ENCODE data around the gene ZACN.
"Not testable (repeated sequence)": the region's sequence is repeated elsewhere in the genome, so short reads cannot be mapped to it uniquely, and the experiment has no call there.

Gene ZACN

DNA sequence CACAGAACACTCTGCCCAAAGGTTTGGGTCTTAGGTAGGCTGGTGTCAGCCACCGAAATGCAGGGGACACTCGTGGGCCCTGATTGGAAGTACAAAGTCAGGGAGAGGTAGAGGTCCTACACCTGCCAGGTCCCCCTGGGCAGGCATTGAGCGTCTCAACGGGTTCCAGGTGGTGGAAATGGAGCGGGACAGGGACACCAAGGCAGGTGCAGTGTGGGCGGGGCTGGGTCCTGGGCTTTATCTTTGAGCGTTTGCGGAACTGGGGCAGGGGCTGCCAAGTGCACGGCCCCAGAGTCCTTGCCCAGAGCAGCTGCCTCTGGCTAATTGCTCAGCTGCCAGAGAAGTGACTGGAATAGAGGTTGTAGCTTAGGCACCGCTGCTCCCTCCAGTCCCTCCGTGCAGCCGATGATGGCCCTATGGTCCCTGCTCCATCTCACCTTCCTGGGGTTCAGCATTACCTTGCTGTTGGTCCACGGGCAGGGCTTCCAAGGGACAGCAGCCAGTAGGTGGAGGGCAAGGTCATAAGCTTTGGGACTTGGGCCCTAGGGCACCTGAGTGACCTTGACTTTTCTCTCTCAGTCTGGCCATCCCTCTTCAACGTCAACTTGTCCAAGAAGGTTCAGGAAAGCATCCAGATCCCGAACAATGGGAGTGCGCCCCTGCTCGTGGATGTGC is at the start of gene ZACN:
Gene ZACN, plus strand, starts transcription at position 323 of the 675 bp plus-strand sequence. Its CDS starts 83 bp downstream, at position 406.
- DNase-seq (ENCODE audit: low spot score), result no peak

DNA sequence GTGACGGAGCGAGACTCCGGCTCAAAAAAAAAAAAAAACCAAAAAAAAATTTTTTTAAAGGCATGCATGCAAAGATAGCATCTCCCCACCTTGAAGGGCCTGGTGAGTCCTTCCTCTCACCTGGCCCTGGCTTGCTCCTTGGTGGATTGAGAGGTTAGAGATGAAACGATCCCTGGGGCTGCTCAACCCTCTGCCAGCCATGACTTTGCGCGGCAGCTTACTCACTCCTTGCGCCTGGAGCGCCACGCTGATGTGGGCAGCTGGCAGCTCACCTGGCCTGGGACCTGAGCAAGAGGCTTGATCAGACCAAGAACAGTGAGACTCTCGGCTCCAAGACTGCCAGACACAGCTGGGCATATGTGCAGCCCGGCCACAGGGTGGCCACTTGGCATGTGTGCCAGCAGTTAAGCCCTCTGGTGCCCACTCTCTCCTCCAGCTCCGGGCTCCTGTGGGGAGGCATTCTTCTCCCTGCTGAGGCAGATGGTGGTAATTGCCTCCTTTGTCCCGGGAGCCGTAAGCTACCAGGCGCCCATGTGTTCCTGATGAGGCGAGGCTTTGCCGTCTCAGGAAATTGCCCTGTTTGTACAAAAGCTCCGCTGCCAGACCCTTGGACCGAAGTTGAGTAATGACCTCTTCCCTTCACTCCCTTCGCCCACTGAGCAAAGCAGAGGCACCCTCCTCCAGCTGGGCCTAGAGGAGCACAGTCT is 46.8 kb upstream of the ZACN start:
- no peak for DNase-seq (ENCODE audit: low spot score)

DNA sequence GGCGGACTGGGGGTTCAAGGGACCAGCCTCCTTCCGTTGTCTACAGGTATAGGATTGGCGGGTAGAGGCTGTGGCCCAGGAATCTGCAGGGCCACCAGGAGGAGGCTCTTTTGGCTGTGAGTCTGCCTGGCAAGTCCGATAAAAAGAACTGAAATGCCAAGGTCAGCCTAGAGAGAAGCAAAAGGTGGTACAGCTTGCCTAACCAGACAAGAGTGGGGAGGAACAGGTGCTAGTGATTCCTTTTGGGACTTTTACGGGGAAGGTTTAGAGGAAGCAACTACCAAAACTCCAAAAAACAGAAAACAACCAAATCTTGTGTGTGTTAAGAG is 46.2 kb upstream of the ZACN start:
- no peak for DNase-seq (ENCODE audit: low spot score)

DNA sequence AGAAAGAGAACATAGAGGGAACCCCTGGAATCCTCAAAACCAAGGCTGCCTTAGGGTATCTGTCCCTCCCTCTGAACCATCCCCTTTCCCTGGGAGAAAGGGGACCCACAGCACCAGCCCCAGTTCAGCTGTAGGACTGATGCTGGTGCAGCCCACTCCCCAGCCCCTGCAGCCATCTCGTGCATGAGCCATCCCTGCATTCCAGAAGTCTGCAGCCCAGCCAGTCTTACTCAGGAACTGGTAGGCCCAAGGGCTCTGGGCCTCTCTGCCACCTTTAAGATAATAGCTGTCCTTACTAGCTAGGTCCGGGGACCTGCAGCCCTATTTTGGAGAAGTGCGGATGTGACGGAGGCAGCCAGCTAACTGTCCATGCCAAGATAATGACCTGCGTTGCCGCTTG is 45.8 kb upstream of the ZACN start:
- DNase-seq (ENCODE audit: low spot score), result no peak

DNA sequence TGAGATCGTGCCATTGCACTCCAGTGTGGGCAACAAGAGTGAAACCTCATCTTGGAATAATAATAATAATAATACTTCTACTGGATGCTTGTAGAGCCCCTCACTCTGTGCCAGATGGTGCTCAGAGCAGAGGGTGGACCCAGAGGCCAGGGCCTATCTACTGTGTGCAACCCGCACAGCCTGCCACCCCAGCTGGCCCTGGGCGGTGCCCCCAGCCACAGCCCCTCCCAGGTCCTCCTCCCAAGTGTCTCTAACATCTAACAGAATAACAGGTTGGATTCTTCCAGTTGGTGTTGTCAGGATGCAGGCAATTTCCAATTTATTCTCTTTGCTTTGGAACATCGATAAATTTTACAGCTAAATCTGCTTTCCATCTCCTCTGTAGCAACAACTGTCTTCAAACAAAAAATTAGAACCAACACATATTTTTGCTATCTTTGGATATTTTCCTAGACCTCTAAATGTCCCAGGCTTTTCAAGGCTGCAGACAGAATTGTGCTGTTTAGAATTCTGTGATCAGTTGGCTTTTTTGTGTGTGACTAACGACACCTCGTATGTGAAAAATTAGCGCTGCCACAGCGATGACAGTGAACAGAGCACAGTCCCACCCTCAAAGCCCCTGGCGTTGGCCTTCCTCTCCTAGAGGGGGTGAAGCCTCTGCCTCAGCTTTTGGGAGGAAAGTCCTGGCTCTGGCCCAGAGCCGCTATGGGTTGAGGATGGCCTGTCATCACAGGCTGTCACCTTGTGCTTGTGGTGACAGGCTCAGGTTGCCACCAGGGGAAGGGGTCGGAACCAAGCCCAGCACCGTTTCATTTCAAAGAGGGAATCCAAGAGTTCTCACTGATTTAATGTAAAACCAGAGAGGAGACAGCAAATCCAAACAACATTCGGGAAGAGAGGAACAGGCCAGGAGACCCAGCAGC is 44.3 kb upstream of the ZACN start:
- no peak for DNase-seq (ENCODE audit: low spot score)

DNA sequence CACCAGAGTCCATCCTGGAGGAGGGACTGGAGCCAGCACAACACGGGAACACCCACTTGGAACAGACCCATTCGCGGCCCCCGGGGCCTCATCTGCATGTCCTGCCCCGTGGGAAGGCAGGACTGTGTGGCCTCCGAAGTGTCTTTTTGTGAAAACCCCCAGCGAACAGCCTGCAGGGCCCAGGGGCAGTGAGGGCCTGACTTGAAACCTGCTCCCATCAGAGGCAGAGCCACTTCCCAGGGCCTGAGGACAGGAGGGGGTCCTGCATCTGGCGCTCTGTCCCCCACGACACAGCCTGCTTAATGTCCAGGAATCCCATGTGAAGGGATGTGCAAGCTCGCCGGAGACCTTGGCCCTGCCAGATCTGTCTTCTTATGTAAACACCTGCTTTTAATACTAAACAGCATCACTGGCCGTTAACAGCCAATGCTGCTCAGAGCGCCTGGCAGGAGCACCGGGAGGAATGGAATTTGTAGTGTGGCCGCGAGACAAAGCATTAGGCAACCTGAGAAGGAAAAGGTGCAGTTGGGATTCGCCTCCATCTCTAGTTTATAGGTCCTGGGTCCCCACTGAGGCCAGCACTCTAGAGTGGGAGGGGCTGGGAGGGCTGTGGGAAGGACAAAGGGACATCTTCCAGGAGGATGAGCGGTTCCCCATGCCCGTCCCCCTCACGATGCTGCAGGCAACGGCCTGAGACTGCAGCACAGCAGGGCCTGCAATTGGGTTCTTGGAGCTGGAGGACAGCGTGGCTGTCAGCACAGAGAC is 42.3 kb upstream of the ZACN start:
- DNase-seq (ENCODE audit: low spot score), result no peak

DNA sequence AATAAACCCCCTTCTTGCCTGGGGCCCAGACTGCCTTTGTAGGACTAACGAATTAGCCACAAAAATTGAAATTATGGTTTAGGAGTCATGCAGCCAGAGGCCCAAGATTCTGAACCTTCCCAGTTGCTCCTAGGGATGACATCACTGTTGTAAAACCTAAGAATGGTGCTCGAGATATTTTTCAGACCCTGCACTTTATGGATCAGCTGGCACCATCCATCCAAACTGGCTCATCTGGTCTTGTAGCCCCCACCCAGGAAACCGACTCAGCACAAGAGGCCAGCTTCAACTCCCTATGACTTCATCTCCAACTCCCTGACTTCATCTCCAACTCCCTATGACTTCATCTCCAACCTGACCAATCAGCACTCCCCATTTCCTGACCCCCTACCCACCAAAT is 40.9 kb upstream of the ZACN start:
- DNase-seq (ENCODE audit: low spot score), result no peak

DNA sequence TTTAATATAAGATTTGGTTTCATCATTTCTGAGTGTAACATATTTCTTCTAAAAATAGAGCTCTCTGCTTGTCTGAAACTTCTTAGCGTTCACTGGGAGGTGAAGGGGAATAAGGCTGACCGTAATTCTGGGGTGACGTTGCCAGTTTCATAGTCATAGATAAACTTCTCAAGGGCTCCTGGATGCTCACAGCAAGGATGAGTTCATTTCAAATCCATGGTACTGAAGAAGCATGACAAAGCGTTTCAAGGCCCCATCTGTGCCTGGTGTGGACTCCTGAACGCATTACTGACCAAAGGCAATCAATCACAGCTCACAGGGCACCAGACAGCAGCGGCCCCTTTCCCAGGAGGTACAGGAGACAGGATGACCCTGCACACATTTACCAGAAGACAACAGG is 39.9 kb upstream of the ZACN start:
- DNase-seq (ENCODE audit: low spot score), result no peak

DNA sequence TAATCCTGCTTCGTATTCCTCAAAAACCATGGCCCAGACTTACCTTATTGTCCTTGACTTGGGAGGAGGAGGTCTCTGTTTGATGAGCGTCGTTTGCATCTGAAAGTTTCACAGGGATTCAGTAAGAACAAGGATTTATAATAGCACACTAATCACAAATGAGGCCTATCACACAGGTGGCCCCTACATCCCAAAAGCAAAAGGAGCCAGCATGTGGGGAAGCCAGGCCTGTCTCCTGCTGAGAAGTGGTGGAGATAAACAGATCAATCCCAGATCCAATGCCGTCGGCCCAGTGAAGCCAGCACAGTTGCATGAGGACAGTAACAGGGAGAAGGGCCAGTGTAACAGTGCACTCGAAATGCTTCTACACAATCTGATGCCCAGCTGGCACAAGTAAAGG is 38.6 kb upstream of the ZACN start:
- no peak for DNase-seq (ENCODE audit: low spot score)

DNA sequence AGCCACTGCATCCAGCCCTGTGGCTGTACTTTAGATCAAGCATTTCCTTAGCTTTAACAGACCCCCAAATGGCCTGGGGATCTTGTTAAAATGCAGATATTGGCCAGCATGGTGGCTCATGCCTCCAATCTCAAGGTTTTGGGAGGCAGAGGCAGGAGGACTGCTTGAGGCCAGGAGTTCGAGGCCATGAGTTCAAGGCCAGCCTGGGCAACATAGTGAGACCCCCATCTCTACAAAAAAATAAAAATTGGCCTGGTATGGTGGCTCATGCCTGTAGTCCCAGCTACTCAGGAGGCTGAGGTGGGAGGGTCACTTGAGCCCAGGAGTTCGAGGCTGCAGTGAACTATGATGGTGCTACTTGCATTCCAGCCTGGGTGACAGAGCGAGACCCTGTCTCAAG is 36.1 kb upstream of the ZACN start:
- not testable (repeated sequence) for DNase-seq (ENCODE audit: low spot score)

DNA sequence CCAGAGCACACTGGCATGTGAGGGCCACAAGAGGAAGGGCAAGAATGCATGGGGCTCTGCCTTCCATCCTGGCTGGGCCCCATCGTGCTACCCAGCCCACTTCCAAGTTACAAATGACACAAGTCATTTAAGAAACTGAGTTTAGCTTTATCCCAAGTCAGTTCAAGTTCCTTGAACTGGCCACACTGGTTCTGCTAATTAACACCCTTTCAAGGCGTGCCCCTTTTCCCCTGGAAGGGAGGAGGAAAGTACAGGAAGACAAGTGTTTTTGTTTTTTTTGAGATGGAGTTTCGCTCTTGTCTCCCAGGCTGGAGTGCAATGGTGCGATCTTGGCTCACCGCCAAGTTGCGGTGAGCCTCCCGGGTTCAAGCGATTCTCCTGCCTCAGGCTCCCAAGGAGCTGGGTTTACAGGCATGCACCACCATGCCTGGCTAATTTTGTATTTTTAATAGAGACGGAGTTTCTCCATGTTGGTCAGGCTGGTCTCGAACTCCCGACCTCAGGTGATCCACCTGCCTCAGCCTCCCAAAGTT is 34.4 kb upstream of the ZACN start:
- DNase-seq (ENCODE audit: low spot score), result not testable (repeated sequence)

DNA sequence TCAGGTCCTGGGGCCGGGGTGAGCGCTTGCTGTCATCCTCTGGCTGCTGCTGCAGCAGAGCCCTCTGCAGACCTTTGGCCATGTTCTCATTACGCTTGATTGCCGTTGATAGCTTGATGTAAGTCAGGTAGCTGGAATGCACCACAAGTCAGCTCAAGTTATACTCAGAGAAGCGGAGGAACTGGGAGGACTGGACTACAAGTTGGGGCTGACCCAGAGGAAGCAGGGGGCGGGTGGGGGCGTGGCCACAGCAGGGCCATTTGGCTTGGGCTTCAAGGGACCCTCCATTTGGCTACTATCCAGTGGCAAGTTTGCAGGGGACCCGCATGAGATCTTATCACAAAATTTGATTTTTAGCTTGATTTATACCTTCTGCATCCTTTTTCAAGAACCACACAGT is 32.9 kb upstream of the ZACN start:
- DNase-seq (ENCODE audit: low spot score), result no peak

DNA sequence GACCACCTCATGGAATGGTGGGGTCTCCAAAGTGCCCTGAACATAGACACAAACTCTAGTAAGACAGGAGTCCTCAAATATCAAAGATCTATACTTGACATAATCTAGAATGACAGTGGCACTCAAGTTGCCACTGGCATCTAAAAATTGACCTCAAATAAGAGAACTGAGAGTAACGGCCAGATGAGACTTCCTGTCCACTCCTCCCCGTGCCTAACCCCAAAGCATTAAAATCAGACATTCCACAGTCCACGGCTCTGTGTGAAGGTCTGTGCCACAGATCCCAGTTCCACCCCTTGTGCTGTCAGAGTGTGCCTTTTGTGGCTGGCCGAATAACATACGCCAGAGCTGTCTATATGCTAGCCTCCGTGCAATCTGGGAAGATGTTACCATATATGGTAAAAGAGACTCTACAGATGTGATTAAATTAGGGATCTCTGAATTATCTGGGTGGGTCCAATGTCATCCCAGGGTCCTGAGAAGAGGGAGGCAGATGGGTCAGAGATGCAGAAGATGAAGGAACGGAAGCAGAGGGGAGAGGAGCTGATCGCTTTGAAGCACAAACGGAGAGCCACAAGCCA is 30.9 kb upstream of the ZACN start:
- no peak for DNase-seq (ENCODE audit: low spot score)

DNA sequence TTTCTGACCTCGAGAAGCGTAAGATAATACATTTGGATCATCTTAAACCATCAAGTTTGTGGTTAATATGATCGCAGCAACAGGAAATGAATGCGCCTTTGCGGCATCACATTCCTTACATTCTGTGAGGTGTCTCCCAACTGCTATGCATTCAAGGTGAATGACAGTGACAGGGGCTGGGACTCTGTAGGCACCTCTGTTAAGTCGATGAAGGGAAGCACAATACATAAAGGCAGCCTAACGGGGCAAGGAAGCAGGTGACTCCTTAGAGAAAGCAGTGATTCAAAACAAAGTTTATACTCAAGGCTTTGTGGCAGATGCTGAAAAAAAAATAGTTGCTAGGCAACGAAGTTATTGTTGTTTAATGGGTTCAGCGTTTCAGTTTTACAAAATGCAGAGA is 30.3 kb upstream of the ZACN start:
- no peak for DNase-seq (ENCODE audit: low spot score)

DNA sequence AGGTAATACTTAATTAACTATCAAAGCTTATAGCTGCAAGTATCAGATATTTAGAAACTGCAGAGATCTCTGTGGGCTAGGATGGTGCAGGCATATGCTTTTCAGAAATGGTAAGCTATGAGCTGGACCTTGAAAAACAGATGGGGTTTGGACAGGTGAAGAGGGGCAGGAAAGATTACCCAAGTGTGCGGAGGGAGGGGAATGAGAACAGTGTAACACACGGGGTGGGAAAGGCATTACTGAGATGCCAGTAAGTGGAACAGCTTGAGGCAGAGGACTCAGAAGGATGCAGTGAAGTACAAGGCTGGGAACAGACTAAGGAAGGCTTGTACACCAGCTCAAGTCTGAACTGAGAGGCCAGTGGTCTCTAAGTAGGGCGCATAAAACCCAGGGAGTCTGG is 29.7 kb upstream of the ZACN start:
- no peak for DNase-seq (ENCODE audit: low spot score)

DNA sequence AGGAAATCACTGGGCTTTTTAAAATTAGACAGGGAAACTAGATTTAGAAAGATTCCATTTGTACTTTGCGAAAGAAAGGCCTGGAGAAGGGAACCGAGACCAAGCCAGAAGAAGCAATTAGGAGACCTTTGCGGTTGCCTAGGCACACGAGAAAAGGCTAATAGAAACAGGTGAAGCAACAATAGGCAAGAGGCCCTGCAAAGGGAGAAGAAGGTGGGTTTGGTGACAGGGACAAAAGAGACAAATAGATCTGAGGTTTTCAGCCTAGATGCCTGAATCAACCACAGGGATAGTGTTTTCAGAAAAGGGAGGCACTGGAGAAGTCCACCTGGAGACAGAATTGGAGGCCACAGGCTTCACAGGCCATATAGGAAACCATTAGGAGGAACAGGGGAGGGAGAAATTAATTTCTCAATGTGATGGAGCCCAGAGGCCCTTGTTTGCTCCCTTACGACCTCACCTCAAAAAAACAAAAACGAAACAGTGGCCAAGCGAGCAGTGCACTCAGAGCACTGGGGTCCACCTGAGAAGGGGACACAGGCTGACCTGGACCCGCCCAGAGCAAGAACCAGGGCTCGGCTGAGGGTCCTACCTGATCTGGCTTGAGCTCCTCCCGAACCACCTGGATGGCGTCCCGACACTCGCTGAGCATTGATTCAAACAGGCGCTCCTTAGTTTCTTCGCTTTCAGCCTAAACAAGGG is 29.0 kb upstream of the ZACN start:
- no peak for DNase-seq (ENCODE audit: low spot score)

DNA sequence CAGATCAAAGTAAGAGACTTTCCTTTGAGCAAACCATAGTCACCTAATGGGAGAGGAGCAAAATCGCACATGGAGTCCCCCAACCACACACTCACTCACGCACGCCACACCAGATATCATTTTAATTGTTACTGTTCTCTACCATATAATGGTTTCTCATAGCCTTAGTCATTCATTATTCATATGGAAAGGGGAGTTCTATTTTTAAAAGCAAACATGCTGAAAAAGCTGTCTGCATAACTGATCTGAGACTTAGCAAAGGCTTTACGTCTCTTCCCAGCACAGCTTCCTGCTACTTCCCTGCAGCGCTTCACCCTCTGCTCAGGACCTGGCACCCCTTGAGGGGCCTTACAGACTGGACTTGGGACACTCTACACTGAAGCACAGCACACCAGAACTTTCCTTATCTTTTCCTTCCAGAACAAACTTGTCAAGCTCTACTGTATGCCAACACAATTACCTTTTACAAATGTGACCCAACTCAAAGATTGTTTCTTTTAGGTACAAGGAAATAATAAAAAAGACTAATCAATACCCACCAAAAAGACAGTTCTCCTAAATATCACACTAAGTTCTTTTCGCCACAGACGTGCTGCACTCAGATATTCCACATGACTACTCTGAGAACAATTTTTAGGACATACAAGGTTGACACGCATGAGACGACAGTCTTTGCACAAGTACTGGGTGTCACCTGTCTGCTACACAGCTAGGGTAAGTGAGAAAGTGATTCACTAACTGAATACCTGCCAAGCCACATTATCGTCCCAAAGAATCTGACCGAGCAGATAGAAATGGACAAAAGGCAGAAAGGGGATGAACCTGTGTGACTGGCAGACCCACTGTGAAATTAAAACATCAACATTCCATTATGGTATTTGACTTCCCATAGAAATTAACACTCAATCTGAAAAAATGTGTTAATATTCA is 28.2 kb upstream of the ZACN start:
- DNase-seq (ENCODE audit: low spot score), result no peak

DNA sequence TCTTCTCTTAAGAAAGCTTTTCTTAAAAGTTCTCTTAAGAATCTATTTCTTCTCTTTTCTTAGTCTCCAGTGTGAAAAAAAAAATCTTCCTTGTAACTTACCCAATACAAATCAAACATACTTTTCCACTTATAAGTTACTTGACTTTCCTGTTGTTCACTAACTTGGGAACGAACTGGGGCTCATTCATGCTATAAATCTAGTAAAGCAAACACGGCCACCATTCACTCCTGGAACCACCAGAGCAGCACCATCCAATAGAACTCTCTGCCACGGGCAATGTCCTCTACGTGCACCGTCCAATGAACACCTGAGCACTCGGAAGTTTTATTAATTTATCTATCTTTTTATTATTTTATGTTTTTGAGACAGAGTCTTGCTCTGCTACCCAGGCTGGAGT is 27.4 kb upstream of the ZACN start:
- DNase-seq (ENCODE audit: low spot score), result no peak

DNA sequence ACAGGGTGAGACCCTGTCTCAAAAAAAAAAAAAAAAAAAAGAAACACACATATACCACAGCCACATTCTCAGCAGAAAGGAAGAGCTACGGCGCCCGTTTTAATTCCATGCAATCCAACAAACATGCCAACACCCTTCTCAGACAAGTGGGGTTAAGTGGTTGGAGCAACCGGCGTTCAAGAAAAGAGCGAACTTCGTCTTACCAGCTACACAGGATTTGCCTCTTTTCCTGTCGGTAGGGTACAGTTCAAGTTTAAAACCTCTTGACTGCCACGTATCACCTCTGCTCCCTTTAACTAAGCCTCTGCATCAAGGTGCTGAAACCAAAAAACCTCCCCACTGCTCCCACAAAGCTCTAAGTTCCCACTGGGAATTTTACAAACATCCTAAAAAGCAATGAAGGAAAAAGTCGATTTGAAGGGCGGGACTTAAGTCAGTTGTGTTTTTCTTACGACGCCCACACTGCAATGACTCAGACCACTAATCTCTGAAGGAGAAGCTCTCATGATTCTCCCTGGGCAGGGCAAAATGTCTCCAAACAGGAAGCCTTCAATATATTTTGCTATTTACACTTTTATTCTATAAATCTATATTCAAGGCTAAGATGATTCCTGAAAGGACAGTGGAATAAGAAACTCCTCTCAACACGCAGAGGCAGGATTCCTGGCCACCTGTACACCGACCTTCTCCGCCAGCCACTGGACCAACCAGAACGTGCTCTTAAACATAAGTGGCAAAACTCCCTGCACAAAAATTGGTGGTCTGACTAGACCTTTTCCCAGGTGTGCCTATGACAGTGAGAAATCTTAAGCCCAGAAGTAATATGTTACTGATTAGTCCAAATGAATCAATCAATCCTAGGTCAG is 25.5 kb upstream of the ZACN start:
- DNase-seq (ENCODE audit: low spot score), result no peak

Measured in cerebellar cortex (tissue), 1 donor.